Epithelial cell of proximal tubule (primary cell): Measurements from ENCODE around the gene ZDHHC18. TPM values are rescaled to one million over a fixed set of nuclear protein-coding genes. Genes with fewer than 3 reads are reported as not detected.

Source experiments
- DNase-seq: peaks from one replicate; pipeline ENCODE4 v3.0.0-alpha.2; 2011; ENCODE audit warnings: low read depth
- H3K4me3 ChIP-seq: 2 replicates; pipeline ENCODE4 v1.5.1; 2011; ENCODE audit warnings: low read depth, mild to moderate bottlenecking, low read length
- total RNA-seq: library from RNA; depleted of rRNA; stranded (reverse); fragments of >200 nt; gene quantifications from 2 replicates; pipeline ENCODE4 v1.2.3, GENCODE V29; 2015
- TF ChIP-seq, protein P1 (sequence below): conservative IDR thresholded peaks from 2 replicates; pipeline ENCODE4 v1.5.1; 2012; ENCODE audit warnings: low read depth, mild to moderate bottlenecking, low read length

Gene ZDHHC18
- total RNA-seq, 1 donor from 2014 or later, result 53.3 TPM

DNA sequence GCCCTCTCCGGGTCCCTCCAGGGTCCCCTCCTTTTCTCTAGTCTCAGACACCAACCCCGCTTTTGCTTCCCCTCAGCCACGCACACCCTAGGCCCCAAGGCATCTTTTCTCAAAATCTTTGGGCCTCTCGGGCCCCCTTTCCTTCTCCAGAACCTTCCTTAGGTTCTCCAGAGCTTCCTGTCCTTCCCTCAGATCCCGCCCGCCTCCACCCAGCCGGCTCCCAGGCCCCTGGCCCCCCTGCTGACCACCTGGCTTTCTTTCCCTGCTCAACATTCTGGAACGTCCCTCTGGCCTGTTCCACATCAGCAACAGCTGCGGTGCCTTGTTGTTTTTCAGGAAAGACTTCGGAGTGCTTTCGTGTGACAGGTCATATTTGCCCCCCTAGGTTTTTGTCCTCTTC, 1.2 kb downstream of the ZDHHC18 start:
- TF ChIP-seq, protein P1, sequence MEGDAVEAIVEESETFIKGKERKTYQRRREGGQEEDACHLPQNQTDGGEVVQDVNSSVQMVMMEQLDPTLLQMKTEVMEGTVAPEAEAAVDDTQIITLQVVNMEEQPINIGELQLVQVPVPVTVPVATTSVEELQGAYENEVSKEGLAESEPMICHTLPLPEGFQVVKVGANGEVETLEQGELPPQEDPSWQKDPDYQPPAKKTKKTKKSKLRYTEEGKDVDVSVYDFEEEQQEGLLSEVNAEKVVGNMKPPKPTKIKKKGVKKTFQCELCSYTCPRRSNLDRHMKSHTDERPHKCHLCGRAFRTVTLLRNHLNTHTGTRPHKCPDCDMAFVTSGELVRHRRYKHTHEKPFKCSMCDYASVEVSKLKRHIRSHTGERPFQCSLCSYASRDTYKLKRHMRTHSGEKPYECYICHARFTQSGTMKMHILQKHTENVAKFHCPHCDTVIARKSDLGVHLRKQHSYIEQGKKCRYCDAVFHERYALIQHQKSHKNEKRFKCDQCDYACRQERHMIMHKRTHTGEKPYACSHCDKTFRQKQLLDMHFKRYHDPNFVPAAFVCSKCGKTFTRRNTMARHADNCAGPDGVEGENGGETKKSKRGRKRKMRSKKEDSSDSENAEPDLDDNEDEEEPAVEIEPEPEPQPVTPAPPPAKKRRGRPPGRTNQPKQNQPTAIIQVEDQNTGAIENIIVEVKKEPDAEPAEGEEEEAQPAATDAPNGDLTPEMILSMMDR, result no peak
- DNase-seq, result no peak

DNA sequence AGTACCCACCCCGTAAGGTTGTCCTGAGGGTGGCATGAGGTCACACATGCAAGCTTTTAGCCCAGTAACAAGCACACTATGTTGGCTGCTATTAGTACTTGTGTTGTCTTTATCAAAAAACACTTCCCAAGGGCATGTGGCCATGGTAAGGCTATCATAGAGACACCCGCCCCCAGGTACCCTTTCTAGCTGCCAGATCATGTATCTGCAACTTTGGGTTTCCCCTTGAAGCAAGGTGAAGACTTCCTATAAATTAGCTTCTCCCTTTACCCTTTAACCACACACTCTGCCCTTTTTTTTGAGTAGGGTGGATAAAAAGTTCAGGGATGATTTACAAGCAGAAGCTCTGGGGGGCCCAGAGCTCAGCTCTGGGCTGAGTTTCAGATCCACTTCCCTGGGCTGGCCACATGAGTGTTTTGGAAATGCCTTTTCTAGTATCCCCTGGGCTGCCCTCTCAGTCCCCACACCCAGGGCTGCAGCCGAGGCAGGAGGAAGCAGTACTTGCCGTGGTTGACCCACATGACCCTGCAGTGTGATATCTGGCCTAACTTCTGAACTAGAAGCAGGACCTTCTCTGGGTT, 2.0 kb downstream of the ZDHHC18 start:
- no peak overlapping the region for H3K4me3 ChIP-seq
- TF ChIP-seq, protein P1, result no peak
- DNase-seq, result no peak

More for the DNA sequence above, 1.2 kb downstream of the ZDHHC18 start:
- peak overlapping the region; percentile 69 for H3K4me3 ChIP-seq

DNA sequence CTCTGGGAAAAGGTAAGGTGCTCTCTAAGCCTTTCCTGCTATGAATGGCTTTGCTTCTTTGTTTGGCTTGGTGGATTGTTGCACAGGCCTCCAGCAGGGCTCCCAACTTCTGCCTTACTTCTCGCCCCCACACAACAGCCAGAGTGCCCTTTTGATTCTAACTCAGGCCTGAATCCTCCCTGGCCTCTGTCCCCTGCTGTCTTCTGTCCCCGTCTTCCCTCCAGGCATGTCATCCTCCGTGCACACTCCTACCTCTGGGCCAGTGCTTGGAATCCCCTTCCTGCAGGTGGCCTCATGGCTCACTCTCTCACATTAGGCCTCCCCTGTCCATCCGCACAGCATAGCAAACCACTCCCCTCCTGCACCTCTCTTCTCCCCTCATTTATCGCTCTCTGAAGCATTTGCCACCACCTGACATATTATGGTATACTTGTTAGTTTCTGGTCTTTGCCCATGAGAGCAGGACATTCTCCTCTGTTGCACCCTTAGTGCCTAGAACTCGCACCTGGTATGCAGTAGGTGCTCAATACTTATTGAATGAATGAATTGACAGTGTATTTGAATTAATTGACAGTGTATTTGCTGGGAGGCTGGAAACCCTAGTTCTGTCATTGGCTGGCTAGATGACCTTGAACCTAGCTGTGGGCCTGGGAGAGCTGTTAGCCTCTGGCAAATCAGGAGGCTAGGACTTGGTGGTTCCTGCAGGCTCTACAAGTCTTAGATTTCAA, 2.9 kb downstream of the ZDHHC18 start:
- TF ChIP-seq, protein P1, result no peak
- DNase-seq, result no peak
- no peak overlapping the region for H3K4me3 ChIP-seq

DNA sequence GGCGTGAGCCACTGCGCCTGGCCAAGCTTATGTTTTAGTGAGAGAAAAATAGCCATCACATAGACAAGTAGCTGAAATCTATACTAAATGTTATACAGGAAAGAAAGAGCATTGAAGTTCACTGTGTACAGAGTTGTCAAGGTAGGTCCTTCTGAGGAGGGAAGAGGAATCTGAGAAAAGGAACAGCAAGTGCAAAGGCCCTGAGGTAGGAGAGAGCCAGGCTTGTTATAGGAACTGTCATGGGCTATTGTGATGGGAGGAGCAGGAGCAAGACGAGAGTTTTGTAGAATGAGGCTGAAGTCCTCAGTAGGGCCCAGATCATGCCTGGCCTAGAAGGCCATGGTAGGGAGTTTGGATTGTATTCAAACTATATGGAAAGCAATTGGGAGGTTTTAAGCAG, 4.6 kb downstream of the ZDHHC18 start:
- no peak overlapping the region for H3K4me3 ChIP-seq
- TF ChIP-seq, protein P1, result no peak
- no peak for DNase-seq

GRCh38 chr1:26831546-26832248, 5.2 kb downstream of the ZDHHC18 start:
- TF ChIP-seq, protein P1, result no peak
- no peak overlapping the region for H3K4me3 ChIP-seq
- no peak for DNase-seq

GRCh38 chr1:26832249-26832960, 5.9 kb downstream of the ZDHHC18 start:
- TF ChIP-seq, protein P1, result no peak
- no peak for DNase-seq

More at GRCh38 chr1:26832249-26832960, 5.9 kb downstream of the ZDHHC18 start:
- H3K4me3 ChIP-seq, result no peak overlapping the region
